Fibroblast of skin of scalp (primary cell): ENCODE data around the gene RBM42.
A peak's percentile ranks its signal among the peaks of the same experiment; 100 is the strongest.
"Not testable (repeated sequence)": the region's sequence is repeated elsewhere in the genome, so short reads cannot be mapped to it uniquely, and the experiment has no call there.

ENCODE experiments used
- DNase-seq: peaks from one replicate; pipeline ENCODE4 v3.0.0-alpha.2; 2013

RBM42 gene

DNA sequence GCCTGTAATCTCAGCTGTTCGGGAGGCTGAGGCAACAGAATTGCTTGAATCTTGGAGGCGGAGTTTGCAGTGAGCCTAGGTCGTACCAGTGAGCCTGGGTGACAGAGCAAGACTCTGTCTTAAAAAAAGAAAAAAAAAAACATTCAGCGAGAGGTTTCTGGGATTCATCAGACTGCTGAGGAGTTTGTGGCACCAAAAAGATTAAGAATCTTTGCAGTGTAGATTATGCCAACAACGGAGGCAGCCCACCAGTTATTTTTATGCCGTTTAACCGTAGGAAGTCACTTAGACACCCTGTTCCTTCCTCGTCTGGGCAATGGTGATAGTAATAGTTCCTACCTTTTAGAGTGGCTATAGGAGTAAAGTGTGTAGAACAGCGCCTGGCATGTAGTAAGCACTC is 21.7 kb downstream of the RBM42 start:
- DNase-seq = no peak

DNA sequence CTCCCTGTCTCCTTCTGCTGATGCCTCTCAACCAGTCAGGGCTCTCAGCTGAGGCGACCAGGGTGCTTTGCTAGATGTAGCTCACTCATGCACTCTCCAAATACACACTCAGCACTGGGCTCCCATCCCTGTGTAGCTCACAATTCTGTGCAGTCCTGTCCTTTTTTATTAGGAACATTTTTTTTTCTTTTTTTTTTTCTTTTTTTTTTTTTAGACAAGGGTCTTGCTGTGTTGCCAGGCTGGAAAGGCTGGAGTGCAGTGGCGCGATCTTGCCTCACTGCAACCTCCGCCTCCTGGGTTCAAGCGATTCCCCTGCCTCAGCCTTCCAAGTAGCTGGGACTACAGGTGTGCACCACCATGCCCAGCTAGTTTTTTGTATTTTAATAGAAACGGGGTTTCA is 26.0 kb downstream of the RBM42 start:
- not testable (repeated sequence) for DNase-seq

DNA sequence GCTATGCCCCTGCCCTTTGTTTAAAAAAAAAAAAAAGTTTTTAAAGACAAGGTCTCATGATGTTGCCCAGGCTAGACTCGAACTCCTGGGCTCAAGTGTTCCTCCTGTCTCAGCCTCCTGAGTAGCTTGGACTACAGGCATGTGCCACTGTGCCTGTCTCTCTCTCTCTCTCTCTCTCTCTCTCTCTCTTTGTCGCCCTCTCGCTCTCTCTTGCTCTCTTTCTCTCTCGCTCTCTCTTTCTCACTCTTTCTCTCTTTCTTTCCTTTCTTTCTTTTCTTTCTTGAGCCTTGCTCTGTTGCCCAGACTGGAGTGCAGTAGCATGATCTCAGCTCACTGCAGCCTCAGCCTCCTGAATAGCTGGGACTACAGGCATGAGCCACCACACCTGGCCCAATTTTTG is 26.8 kb downstream of the RBM42 start:
- DNase-seq = no peak

DNA sequence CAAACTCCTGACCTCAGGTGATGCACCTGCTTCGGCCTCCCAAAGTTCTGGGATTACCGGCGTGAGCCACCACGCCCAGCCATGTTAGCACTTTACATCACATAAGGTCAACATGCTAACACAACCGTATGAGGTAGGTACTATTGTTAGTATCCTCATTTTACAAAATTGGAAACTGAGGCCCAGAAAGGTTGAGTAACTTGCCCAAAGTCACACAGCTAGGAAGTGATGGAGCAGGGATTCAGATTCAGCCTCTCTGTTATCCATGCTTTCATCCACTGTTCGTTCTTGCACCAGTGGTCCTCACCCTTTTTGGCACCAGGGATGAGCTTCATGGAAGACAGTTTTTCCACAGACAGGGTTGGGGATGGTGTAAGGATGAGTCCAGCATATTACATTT is 27.9 kb downstream of the RBM42 start:
- no peak for DNase-seq

DNA sequence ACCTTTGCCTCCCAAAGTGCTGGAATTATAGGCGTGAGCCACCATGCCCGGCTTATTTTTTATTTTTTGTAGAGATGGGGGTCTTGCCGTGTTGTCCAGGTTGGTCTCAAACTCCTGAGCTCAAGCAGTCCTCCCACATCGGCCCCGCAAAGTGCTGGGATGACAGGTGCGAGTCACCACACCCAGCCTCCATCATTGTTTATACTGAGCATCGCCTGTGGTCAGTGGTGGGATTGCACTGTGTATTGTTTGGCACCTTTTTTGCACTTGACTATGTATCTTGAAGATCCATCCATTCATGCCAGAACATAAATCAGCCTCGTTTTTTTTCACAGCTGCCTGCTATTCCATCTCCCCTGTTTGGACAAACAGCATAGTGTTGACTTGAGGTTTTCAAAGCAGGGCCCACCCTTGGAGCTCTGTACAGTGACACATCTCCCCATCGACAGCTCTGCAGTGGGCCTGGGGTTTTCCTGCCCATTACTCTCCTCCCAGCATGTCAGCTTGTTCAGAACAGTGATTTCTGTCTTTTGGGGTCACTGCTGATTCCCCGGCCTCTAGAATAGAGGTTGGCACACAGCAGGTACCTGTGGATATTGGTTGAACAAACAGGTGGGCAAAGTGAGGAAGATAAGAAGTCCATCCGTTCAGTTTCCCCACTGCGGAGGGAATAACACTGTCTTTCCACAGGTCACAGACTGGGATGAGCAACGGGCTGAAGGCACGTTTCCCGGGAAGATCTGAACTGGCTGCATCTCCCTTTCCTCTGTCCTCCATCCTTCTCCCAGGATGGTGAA is 29.3 kb downstream of the RBM42 start:
- no peak for DNase-seq

DNA sequence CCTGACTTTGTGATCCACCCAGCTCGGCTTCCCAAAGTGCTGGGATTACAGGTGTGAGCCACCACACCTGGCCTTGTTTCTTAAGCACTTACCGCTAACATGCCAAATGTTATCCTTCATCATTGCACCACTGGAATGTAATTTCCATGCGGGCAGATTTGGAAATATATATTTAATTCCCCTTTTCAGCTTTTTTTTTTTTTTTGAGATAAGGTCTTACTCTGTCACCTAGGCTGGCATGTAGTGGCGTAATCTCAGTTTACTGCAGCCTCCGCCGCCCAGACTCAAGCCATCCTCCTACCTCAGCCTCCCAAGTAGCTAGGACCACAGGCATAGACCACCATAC is 33.1 kb downstream of the RBM42 start:
- no peak for DNase-seq

DNA sequence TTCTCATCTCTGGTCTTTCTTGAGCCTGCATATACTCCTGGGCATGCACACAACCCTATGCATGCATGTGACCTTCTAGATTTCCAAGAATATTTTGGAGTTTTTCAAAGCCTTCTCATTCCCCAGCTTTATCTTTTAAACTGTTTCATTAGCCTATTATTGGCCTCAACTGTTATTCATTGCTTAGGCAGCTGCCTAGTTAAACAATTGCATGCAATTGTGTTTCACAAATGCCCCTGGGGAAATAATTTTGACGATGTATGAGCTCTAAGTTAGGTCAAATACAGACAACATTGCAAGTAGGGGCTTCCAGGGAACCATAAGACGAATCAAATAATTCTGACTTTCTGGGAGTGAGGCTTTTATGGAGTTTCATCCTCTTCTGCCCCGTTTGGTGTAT is 35.1 kb downstream of the RBM42 start:
- no peak for DNase-seq

DNA sequence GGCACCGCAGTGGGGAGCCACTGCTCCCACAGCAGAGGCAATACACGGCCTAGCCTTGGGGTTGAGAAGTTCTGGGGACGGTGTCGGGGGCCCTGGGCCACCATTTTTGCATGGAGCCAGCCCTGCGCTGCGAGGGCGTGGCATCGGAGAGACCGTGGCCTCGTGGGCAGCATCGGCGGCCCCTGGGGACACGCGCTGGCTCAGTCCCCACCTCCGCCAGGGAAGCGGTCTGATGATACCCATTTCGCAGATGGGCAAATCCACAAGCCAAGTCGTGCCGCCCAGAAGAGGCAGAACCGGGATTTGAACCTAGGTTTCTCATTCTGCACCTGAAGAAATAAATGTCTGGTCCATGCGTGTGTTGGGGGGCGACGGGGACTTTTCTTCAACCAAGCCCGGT is 36.3 kb downstream of the RBM42 start:
- no peak for DNase-seq

DNA sequence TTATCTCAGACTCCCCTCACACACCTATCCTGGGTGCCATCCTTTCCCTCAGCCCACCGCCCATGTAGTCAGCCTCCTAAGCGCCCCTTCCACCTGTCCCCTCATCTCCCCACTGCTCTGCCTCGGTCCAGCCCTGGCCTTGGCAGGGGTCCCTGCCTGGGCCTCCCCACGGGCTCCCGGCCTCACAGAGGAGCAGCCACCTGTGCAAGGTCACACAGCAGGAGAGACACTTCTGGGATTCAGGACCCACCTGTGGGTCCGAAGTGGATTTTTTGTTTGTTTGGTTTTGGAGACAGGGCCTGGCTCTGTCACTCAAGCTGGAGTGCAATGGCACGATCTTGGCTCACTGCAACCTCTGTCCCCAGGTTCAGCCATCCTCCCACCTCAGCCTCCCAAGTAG is 36.8 kb downstream of the RBM42 start:
- no peak for DNase-seq

DNA sequence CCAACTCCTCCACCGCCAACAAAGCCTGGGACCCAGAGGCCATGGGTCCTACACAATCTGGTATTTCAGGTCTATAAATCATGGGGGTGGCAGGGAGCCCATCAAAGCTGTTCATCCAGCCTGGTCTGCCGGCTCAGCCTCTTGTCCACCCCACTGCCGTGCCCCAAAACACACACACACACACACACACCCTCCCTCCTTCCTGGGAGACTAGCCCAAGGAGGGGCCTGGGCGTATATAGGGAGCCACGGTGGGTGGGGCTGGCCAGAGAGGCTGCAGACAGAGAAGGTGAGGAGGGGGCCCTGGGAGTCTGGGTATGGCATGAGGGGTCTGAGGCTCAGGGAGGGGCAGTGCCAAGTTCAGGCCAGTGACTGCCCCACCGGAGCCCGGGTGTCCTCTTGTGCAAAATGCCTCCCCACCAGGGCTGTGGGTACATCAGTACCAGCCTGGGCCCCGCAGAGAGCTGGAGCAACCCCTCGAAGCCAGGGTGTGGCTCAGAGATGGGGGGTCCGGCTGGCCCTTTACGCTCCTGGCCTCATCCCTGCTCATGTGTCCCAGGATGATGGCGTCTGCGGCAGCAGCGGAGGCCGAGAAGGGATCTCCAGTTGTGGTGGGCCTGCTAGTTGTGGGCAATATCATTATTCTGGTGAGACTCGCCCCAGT is 37.5 kb downstream of the RBM42 start, which contains the start of gene UPK1A:
Gene UPK1A, plus strand, starts transcription at position 267 of the 663 bp plus-strand sequence. Its CDS starts 296 bp downstream, at position 563.
- no peak for DNase-seq

DNA sequence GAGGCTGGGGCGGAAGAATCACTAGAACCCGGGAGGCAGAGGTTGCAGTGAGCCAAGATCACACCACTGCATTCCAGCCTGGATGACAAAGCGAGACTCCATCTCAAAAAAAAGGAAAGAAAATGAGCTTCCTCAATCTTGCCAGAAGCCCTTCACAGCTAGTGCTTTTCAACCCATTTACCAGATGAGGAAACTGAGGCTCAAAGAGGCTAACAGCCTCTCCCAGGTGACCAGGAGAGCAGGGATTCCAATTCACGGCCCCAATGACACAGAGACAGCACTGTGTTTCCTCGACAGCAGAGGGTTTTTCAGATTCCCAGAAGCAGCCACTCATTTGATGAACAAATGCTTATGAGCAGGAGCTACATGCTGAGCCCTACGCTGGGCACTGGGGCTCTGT is 40.7 kb downstream of the RBM42 start:
- DNase-seq = no peak

DNA sequence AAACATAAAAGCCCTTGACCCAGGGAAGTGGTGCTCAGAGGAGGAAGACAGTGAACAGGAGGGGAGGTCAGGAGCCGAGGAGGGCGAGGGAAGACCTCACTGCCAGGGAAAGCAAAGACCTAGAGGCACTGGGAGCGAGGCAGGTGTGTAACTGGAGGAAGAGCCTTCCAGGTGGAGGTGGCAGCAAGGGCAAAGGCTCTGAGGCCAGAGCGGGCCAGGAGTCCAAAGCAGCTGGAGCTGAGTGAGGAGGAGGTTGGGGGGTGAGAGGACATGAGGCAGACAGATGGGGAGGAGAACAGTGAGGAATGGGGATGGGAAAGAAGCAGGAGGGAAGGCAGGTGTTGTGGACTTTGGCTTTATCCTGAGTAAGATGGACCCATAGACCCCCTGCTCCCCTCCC is 41.1 kb downstream of the RBM42 start:
- no peak for DNase-seq

DNA sequence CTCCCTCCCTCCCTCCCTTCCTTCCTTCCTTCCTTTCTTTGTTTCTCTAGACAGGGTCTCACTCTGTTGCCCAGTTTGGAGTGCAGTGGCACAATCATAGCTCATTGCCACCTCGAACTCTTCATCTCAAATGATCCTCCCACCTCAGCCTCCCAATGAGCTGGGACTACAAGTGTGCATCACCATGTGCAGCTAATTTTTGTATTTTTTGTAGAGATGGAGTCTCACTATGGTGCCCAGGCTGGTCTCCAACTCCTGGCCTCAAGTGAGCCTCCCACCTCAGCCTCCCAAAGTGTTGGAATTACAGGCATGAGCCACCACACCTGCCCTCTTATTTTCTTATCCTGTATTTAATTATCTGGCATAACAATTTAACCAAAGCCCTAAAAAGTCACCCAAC is 41.9 kb downstream of the RBM42 start:
- no peak for DNase-seq

DNA sequence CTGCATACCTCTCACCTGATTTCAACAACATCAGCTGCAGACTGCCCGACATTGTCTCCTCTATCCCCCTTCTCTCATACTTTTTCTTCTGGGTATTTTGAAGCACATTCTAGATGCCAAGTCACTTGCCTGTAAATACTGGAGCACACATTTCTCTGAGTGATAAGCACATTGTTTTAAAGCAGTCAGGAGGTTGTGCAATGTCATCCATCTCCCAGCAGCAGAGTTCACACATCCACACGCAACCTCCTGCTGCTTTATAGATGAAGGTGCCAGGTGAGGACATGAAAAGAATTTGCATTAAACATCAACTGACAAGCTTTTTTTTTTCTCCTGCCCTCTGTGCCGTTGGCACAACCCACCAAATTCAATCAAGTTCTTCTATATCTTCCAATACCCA is 43.0 kb downstream of the RBM42 start:
- DNase-seq = no peak

DNA sequence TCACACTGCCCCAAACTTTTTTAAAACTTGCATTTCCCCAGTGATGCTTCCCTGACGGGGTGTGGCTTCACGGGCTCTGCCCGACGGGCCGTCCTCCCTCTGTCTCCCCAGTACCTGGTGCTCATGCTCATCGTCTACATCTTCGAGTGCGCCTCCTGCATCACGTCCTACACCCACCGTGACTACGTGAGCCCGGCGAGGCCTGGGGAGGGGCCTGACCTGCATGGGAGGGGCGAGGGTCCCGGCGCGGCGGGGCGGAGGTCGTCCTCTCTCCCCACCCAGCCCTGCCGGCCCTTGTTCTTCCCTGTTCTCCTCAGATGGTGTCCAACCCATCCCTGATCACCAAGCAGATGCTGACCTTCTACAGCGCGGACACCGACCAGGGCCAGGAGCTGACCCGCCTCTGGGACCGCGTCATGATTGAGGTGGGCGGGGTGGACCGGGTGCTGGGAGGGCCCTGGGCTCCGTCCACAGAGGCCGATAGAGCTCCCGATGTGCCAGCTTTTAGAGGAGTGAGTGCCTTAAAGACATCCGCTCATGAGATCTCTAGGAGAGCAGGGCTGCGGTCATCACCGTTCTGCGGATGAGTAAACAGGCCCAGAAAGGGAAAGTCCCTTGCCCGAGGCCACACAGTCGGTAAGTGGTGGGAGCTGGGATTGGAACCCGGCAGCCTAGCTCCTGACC is 44.4 kb downstream of the RBM42 start:
- DNase-seq = peak; percentile 27

DNA sequence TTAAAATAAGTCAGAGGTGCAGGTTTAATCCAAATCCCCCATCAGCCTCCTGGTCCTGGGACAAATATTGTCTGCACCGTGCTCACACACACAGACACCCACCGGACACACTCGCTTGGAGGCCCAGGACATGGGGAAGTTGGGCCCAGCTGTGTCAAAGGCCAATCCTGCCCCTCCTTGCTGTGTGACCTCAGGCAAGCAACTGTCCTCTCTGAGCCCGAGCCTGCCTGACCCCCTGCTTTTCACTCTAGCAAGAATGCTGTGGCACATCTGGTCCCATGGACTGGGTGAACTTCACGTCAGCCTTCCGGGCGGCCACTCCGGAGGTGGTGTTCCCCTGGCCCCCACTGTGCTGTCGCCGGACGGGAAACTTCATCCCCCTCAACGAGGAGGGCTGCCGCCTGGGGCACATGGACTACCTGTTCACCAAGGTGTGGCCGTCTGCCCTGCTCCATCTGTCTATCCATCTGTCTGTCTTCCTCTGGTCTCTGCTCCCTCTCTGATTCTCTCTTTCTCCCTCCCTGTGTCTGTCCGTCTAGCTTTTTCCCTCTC is 46.8 kb downstream of the RBM42 start:
- DNase-seq = no peak
